HepG2 (cell line): ENCODE data around the gene OSBPL5. TPM values are rescaled to one million over a fixed set of nuclear protein-coding genes. Genes with fewer than 3 reads are reported as not detected.

ENCODE experiments used
- ATAC-seq: fragments of 200-7000 bp; cut with Tn5 transposase; 3 replicates; pipeline ENCODE4 v1.9.1; 2020; ENCODE audit warnings: mild to moderate bottlenecking, moderate library complexity
- BruUV-seq: library from RNA; stranded (reverse); fragments of 400-500 nt; replicated peaks from 2 replicates; lab custom pipeline; 2021; lab: Mats Ljungman, UMichigan
- CTCF ChIA-PET: fragments of 300-600 bp; formaldehyde crosslinking; extraction: SDS; loops from one replicate; lab custom pipeline; 2021; ENCODE audit warnings: low total read pairs, inconsistent platforms, low intra/inter-chr PET ratio; lab: Yijun Ruan, JAX
- POLR2A ChIA-PET: fragments of 350-600 bp; sonication (Branson Sonifier 250); formaldehyde crosslinking; loops from one replicate; lab custom pipeline; 2020; ENCODE audit warnings: antibody characterized with exemption, inconsistent platforms; lab: Yijun Ruan, JAX
- DNase-seq: peaks from one replicate; pipeline ENCODE4 v3.0.0-alpha.2; 2015; ENCODE audit warnings: low spot score
- FAIRE-seq: peaks from 3 replicates; lab custom pipeline; 2011; peaks lifted over from hg19 to GRCh38; lab: Jason Lieb, UNC
- H2AFZ ChIP-seq: one replicate; pipeline ENCODE4 v1.6.1; 2011; ENCODE audit warnings: low read length, inconsistent platforms
- H3K27ac ChIP-seq: fragments of 300-600 bp; 3 replicates; pipeline ENCODE4 v1.8.0; 2011; ENCODE audit warnings: mixed run types, mild to moderate bottlenecking, mixed read lengths, low read length, inconsistent platforms; ENCODE audit not compliant: insufficient read depth; ENCODE audit errors: extremely low read length
- H3K27me3 ChIP-seq, 2 experiments: fragments of 200-600 bp in 1 of 2; 2 replicates in 1 of 2; 3 replicates in 1 of 2; pipeline versions ENCODE4 v1.6.0 to v1.8.0; 2011; ENCODE audit warnings: low read length in 2 of 2, mild to moderate bottlenecking in 2 of 2, moderate library complexity in 2 of 2, inconsistent platforms in 1 of 2; ENCODE audit not compliant: insufficient read depth in 2 of 2, control insufficient read depth in 1 of 2
- H3K36me3 ChIP-seq, 2 experiments: fragments of 200-600 bp in 1 of 2; replicated peaks in 1 of 2; 2 replicates in 1 of 2; 3 replicates in 1 of 2; pipeline versions ENCODE4 v1.5.1 to v1.8.0; 2011; ENCODE audit warnings: low read length in 2 of 2, inconsistent platforms in 1 of 2; ENCODE audit not compliant: insufficient read depth in 2 of 2, control insufficient read depth in 1 of 2
- H3K4me1 ChIP-seq: 2 replicates; pipeline ENCODE4 v1.5.1; 2012; ENCODE audit warnings: low read length, inconsistent platforms; ENCODE audit not compliant: insufficient read depth
- H3K4me2 ChIP-seq: 2 replicates; pipeline ENCODE4 v1.6.0; 2011; ENCODE audit warnings: low read depth, low read length, inconsistent platforms
- H3K4me3 ChIP-seq, 3 experiments: fragments of 200-600 bp in 1 of 3; sonication (generic), shearing (Covaris generic) in 1 of 3; replicated peaks in 1 of 3; 2 replicates each; pipeline ENCODE4 v1.5.1; 2011 to 2016; ENCODE audit warnings: low read length in 3 of 3, inconsistent platforms in 2 of 3, low read depth in 2 of 3, mild to moderate bottlenecking in 2 of 3, control low read depth in 1 of 3, mixed read lengths in 1 of 3; ENCODE audit not compliant: insufficient read depth in 1 of 3
- H3K79me2 ChIP-seq: one replicate; pipeline ENCODE4 v1.6.1; 2011; ENCODE audit warnings: low read length, inconsistent platforms; ENCODE audit not compliant: insufficient read depth
- H3K9ac ChIP-seq: 2 replicates; pipeline ENCODE4 v1.6.0; 2011; ENCODE audit warnings: mild to moderate bottlenecking, low read depth, low read length, inconsistent platforms; ENCODE audit not compliant: insufficient read depth
- H3K9me3 ChIP-seq: 2 replicates; pipeline ENCODE4 v1.5.1; 2012; ENCODE audit warnings: mild to moderate bottlenecking, low read length
- H4K20me1 ChIP-seq: 2 replicates; pipeline ENCODE4 v1.6.0; 2011; ENCODE audit warnings: inconsistent platforms, mild to moderate bottlenecking, low read length, moderate library complexity; ENCODE audit not compliant: insufficient read depth
- ATRX ChIP-seq: sonication (generic); formaldehyde crosslinking; IDR thresholded peaks from 2 replicates; pipeline ENCODE4 v1.4.0; 2020; ENCODE audit warnings: missing genetic modification reagents, borderline replicate concordance
- FOXC1 ChIP-seq: sonication (generic); formaldehyde crosslinking; IDR thresholded peaks from 2 replicates; pipeline ENCODE4 v1.8.0; 2022; ENCODE audit warnings: mild to moderate bottlenecking, missing genetic modification reagents, borderline replicate concordance
- KLF12 ChIP-seq: sonication (generic); formaldehyde crosslinking; IDR thresholded peaks from 2 replicates; pipeline ENCODE4 v1.4.0; 2020; ENCODE audit warnings: missing genetic modification reagents, borderline replicate concordance
- KLF16 ChIP-seq, 2 experiments: sonication (generic) in 1 of 2; formaldehyde crosslinking in 1 of 2; IDR thresholded peaks; 2 replicates each; pipeline versions ENCODE4 v1.6.1 to v1.8.0; 2016 to 2023; ENCODE audit warnings: missing genetic modification reagents in 2 of 2, missing compliant biosample characterization in 1 of 2
- TAF1 ChIP-seq: sonication (generic); formaldehyde crosslinking; IDR thresholded peaks from 2 replicates; pipeline ENCODE4 v1.4.0; 2020; ENCODE audit warnings: missing genetic modification reagents
- TBX3 ChIP-seq: fragments of 450-650 bp; IDR thresholded peaks from 2 replicates; pipeline ENCODE4 v1.6.1; 2017; ENCODE audit warnings: antibody characterized with exemption, mild to moderate bottlenecking, inconsistent platforms, borderline replicate concordance
- ZBTB3 ChIP-seq: sonication (generic); formaldehyde crosslinking; IDR thresholded peaks from 2 replicates; pipeline ENCODE4 v1.4.0; 2020; ENCODE audit warnings: low read depth, mild to moderate bottlenecking, moderate library complexity, missing genetic modification reagents, borderline replicate concordance
- ZNF274 ChIP-seq: sonication (generic); formaldehyde crosslinking; IDR thresholded peaks from 2 replicates; pipeline ENCODE4 v1.5.1; 2020; ENCODE audit warnings: mild to moderate bottlenecking, missing genetic modification reagents
- ZNF292 ChIP-seq: sonication (generic); formaldehyde crosslinking; IDR thresholded peaks from 2 replicates; pipeline ENCODE4 v1.8.1; 2022; ENCODE audit warnings: mild to moderate bottlenecking, low read depth, missing genetic modification reagents, borderline replicate concordance
- ZNF670 ChIP-seq: sonication (generic); formaldehyde crosslinking; IDR thresholded peaks from 2 replicates; pipeline ENCODE4 v1.8.0; 2022; ENCODE audit warnings: mild to moderate bottlenecking, missing genetic modification reagents, borderline replicate concordance
- ZNF772 ChIP-seq: sonication (generic); formaldehyde crosslinking; IDR thresholded peaks from 2 replicates; pipeline ENCODE4 v1.5.0; 2020; ENCODE audit warnings: mild to moderate bottlenecking, missing genetic modification reagents
- WGBS: methylation state at CpG from one replicate; pipeline ENCODE4 v1.1.6; 2017; ENCODE audit warnings: low lambda C conversion rate; 5-methylcytosine and 5-hydroxymethylcytosine counted together
- in situ Hi-C: cut with HindIII; loops from 2 replicates; pipeline ENCODE4 v1.10.0; 2017; ENCODE audit warnings: low pct_unique_long_range_greater_than_20kb; ENCODE audit not compliant: extremely low pct_ligation_motif_present
- intact Hi-C: fragments of 100-400 bp; cut with micrococcal nuclease; formaldehyde crosslinking; loops from one replicate; pipeline ENCODE4 v1.10.0; 2022; ENCODE audit not compliant: unreplicated experiment
- polyA plus RNA-seq, 8 experiments: library from polyadenylated mRNA; depleted of rRNA in 3 of 8; stranded (reverse) in 7 of 8; unstranded in 1 of 8; fragments of >200 nt; fragmentation: Illumina TruSeq in 4 of 8; extraction: Trizol in 4 of 8; gene quantifications; 2 replicates each; pipeline versions ENCODE4 v1.2.1 to v1.2.3, GENCODE V29; 2011 to 2016; ENCODE audit warnings: low read depth in 4 of 8, missing spikeins in 1 of 8, mixed read lengths in 1 of 8; ENCODE audit not compliant: insufficient read depth in 1 of 8
- total RNA-seq, 5 experiments: library from RNA; depleted of rRNA; stranded (reverse); fragments of >200 nt; fragmentation: Illumina TruSeq; extraction: Trizol; gene quantifications; 2 replicates each; pipeline ENCODE4 v1.2.3, GENCODE V29; 2016; ENCODE audit warnings: low read depth in 1 of 5
- TF ChIP-seq, protein P1 (sequence below): sonication (generic); formaldehyde crosslinking; IDR thresholded peaks from 2 replicates; pipeline ENCODE4 v1.8.1; 2022; ENCODE audit warnings: low read depth, mild to moderate bottlenecking, missing genetic modification reagents
- TF ChIP-seq, protein P2 (sequence below): sonication (generic); formaldehyde crosslinking; IDR thresholded peaks from 2 replicates; pipeline ENCODE4 v1.5.0; 2020; ENCODE audit warnings: missing genetic modification reagents, mild to moderate bottlenecking, borderline replicate concordance
- TF ChIP-seq, protein P3 (sequence below): sonication (generic); formaldehyde crosslinking; IDR thresholded peaks from 2 replicates; pipeline ENCODE4 v1.4.0; 2020; ENCODE audit warnings: missing genetic modification reagents
- TF ChIP-seq, protein P4 (sequence below): IDR thresholded peaks from 2 replicates; pipeline ENCODE4 v1.6.1; 2016; ENCODE audit warnings: missing compliant biosample characterization, missing genetic modification reagents, borderline replicate concordance

The OSBPL5 gene
- total and polyA plus RNA-seq, 2 of the 13 experiments (the other 11 are each of a cell fraction or from before 2014, with no cell fraction given), result not detected

DNA sequence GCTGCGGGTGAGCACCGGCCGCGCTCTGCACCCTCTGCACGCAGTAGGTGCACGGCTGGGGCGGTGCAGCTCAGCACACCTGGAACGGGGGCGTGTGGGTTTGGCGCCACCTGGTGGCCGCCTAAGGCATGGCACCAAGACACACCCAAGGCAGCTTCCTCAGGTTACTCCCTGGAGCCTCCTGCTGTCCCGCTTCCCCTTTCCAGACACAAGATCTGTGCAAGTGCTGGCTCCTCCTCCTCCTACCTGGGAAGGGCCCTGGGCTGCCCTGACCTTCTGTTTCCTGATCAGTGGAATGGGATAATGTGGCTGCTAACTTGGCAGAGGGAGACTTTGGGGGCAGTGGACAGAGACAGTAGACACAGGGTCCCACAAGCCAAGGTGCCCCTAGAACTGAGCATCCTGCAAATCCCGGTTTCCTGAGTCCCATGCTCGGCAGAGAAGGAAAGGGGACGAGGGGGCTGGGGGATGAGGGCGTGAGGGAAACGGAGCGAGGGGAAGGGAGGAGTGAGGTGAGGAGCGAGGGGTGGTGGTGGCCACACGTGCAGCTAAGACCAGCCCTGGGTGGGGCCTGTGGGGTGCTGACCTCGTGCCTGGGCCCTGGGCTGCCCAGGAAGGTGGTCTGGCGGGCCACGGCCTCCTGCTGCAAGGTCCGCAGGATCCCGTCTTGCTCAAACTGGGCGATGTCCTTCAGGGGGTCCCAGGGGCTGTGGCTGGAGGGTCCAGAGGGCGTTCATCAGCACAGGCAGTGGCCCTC is 73.1 kb downstream of the OSBPL5 start:
- H4K20me1 ChIP-seq, result no peaks in the 10 kb centered on the region
- no peaks in the 10 kb centered on the region for H3K36me3 ChIP-seq
- H3K9me3 ChIP-seq, result no peaks in the 10 kb centered on the region
- ChIA-PET POLR2A (no interaction called here), CTCF (interaction anchor here (0.7 to 3.7 kb wide), 3 partner anchors 55 to 117 kb away, joined by 3 to 53 read pairs (median 3); no protein-coding TSS in a partner anchor)
- H3K9ac ChIP-seq, result no peak overlapping the region
- peaks cover 13 to 65% of the 10 kb centered on the region in 2 experiments for H3K27me3 ChIP-seq
- H3K27ac ChIP-seq, result no peak overlapping the region
- H3K4me2 ChIP-seq, result no peak overlapping the region
- FAIRE-seq (peak; percentile 66), DNase-seq (peak; percentile 56), ATAC-seq (peak; percentile 67)
- in situ Hi-C loops, result loop anchor here (5.0 kb wide), 1 partner anchor 50 kb away; no protein-coding TSS in a partner anchor
- no peak overlapping the region for H3K4me3 ChIP-seq
- no TSS peak for BruUV-seq
- H3K79me2 ChIP-seq, result no peaks in the 10 kb centered on the region
- 10% methylated on average over 8 of the region's 27 CpGs for WGBS
- H2AFZ ChIP-seq, result no peak overlapping the region
- intact Hi-C loops, result loop anchor here (1.0 to 5.0 kb wide), 2 partner anchors 35 to 55 kb away; partner anchors contain the start of gene CARS1
- peaks cover 30% of the 10 kb centered on the region for H3K4me1 ChIP-seq
- peak; percentile 21; the same call in 1 of the 2 replicates for TF ChIP-seq ZNF274 (CRISPR knock-in tag)
- no peak for TF ChIP-seq ATRX (CRISPR knock-in tag)
- TF ChIP-seq ZBTB3 (CRISPR knock-in tag), result no peak
- no peak for TF ChIP-seq TBX3
- TF ChIP-seq KLF16 (CRISPR knock-in tag; IDR thresholded peaks at IDR 0.05), result 0 out of 4 replicates have a peak, but pooled peaks of 1 of the 2 experiments have one; percentile 39
- no peak for TF ChIP-seq ZNF670
- TF ChIP-seq, protein P1, sequence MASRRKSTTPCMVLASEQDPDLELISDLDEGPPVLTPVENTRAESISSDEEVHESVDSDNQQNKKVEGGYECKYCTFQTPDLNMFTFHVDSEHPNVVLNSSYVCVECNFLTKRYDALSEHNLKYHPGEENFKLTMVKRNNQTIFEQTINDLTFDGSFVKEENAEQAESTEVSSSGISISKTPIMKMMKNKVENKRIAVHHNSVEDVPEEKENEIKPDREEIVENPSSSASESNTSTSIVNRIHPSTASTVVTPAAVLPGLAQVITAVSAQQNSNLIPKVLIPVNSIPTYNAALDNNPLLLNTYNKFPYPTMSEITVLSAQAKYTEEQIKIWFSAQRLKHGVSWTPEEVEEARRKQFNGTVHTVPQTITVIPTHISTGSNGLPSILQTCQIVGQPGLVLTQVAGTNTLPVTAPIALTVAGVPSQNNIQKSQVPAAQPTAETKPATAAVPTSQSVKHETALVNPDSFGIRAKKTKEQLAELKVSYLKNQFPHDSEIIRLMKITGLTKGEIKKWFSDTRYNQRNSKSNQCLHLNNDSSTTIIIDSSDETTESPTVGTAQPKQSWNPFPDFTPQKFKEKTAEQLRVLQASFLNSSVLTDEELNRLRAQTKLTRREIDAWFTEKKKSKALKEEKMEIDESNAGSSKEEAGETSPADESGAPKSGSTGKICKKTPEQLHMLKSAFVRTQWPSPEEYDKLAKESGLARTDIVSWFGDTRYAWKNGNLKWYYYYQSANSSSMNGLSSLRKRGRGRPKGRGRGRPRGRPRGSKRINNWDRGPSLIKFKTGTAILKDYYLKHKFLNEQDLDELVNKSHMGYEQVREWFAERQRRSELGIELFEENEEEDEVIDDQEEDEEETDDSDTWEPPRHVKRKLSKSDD (CRISPR knock-in tag), result no peak
- 0 out of 2 replicates have a peak, but pooled peaks have one; percentile 61 for TF ChIP-seq FOXC1 (CRISPR knock-in tag)
- no peak for TF ChIP-seq ZNF292 (CRISPR knock-in tag)
- TF ChIP-seq, protein P2, sequence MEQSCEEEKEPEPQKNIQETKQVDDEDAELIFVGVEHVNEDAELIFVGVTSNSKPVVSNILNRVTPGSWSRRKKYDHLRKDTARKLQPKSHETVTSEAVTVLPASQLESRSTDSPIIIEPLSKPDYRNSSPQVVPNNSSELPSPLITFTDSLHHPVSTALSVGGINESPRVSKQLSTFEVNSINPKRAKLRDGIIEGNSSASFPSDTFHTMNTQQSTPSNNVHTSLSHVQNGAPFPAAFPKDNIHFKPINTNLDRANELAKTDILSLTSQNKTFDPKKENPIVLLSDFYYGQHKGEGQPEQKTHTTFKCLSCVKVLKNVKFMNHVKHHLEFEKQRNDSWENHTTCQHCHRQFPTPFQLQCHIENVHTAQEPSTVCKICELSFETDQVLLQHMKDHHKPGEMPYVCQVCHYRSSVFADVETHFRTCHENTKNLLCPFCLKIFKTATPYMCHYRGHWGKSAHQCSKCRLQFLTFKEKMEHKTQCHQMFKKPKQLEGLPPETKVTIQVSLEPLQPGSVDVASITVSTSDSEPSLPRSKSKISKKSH, result no peak
- TF ChIP-seq, protein P3, sequence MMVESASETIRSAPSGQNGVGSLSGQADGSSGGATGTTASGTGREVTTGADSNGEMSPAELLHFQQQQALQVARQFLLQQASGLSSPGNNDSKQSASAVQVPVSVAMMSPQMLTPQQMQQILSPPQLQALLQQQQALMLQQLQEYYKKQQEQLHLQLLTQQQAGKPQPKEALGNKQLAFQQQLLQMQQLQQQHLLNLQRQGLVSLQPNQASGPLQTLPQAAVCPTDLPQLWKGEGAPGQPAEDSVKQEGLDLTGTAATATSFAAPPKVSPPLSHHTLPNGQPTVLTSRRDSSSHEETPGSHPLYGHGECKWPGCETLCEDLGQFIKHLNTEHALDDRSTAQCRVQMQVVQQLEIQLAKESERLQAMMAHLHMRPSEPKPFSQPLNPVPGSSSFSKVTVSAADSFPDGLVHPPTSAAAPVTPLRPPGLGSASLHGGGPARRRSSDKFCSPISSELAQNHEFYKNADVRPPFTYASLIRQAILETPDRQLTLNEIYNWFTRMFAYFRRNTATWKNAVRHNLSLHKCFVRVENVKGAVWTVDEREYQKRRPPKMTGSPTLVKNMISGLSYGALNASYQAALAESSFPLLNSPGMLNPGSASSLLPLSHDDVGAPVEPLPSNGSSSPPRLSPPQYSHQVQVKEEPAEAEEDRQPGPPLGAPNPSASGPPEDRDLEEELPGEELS (CRISPR knock-in tag), result no peak
- no peak for TF ChIP-seq TAF1
- no peak; the same call in 1 of the 2 replicates for TF ChIP-seq KLF12
- TF ChIP-seq, protein P4, sequence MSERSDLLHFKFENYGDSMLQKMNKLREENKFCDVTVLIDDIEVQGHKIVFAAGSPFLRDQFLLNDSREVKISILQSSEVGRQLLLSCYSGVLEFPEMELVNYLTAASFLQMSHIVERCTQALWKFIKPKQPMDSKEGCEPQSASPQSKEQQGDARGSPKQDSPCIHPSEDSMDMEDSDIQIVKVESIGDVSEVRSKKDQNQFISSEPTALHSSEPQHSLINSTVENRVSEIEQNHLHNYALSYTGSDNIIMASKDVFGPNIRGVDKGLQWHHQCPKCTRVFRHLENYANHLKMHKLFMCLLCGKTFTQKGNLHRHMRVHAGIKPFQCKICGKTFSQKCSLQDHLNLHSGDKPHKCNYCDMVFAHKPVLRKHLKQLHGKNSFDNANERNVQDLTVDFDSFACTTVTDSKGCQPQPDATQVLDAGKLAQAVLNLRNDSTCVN (CRISPR knock-in tag), result peak; percentile 72
- no peak for TF ChIP-seq ZNF772
